ENCODE results near the gene TCF19. TPM values are rescaled to one million over a fixed set of nuclear protein-coding genes. Genes with fewer than 3 reads are reported as not detected.

The TCF19 gene
- total RNA-seq, 3 donors from 2014 or later = 2.3 to 8.5 (median 6.1) TPM

DNA sequence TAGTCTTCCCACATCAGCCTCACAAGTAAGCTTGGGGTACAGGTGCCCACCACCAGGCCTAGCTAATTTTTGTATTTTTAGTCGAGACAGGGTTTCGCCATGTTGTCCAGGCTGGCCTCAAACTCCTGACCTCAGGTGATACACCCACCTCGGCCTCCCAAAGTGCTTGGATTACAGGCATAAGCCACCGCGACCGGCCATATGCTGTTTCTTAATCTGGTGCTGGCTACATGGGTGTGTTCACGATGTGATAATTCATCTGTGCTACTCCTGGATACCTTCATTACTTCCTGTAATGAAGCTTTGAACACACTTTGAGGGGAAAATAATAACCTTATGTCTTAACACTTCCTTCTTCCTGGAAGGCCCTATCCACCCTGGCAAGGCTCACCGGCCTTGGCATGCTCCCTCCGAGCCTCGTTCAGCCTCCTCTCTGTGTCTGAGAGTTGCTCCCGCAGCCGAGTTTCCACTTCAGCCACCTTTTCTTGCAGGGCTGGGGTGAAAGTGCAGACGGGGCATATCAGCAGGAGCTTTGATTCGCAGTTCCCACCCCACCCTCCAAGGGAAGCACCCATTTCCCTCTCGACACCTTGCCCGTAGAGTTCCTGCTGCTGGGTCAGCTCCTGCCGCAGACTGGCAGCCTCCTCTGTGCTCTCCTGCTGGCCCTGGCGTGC, 14.0 kb upstream of the TCF19 start:
- Histone ChIP-seq H3K9me3 (no peaks in the 10 kb centered on the region), H3K36me3 (no peaks in the 10 kb centered on the region), H3K4me1 (no peaks in the 10 kb centered on the region), H3K4me3 (no peak overlapping the region), H3K27ac (peak overlapping the region; percentile 52 to 55), H3K27me3 (no peaks in the 10 kb centered on the region)
- intact Hi-C loops (cut with DNase I; ENCODE audit: low total_unique reads) = no loop called here
- TF ChIP-seq CTCF (IDR thresholded peaks at IDR 0.05) = no peak
- TF ChIP-seq POLR2AphosphoS5 (IDR thresholded peaks at IDR 0.05) = no peak
- no peak for TF ChIP-seq POLR2A (IDR thresholded peaks at IDR 0.05)
- DNase-seq (ENCODE audit: low spot score in 2 of 2) = no peak

- no peaks in the 10 kb centered on the region for H3K4me1 ChIP-seq
- DNase-seq (ENCODE audit: low spot score in 2 of 2) = no peak
- H3K9me3 ChIP-seq = no peaks in the 10 kb centered on the region
- no peak for TF ChIP-seq POLR2A (IDR thresholded peaks at IDR 0.05)
- no peak for TF ChIP-seq POLR2AphosphoS5 (IDR thresholded peaks at IDR 0.05)
- intact Hi-C loops (cut with DNase I; ENCODE audit: low total_unique reads) = no loop called here
- no peak overlapping the region for H3K4me3 ChIP-seq
- H3K27ac ChIP-seq = no peak overlapping the region
- no peaks in the 10 kb centered on the region for H3K27me3 ChIP-seq
- H3K36me3 ChIP-seq = no peaks in the 10 kb centered on the region
Observed at GRCh38 chr6:31144970-31145340, 13.4 kb upstream of the TCF19 start.

- TF ChIP-seq POLR2A (IDR thresholded peaks at IDR 0.05) (no peak), CTCF (IDR thresholded peaks at IDR 0.05) (no peak), POLR2AphosphoS5 (IDR thresholded peaks at IDR 0.05) (no peak)
- intact Hi-C loops (cut with DNase I; ENCODE audit: low total_unique reads) = no loop called here
- H3K4me1 ChIP-seq = no peaks in the 10 kb centered on the region
- H3K9me3 ChIP-seq = no peaks in the 10 kb centered on the region
- H3K27me3 ChIP-seq = no peaks in the 10 kb centered on the region
- no peak overlapping the region for H3K4me3 ChIP-seq
- no peak for DNase-seq (ENCODE audit: low spot score in 2 of 2)
- H3K36me3 ChIP-seq = no peaks in the 10 kb centered on the region
- no peak overlapping the region for H3K27ac ChIP-seq
Observed at GRCh38 chr6:31145386-31145785, 13.0 kb upstream of the TCF19 start.

DNA sequence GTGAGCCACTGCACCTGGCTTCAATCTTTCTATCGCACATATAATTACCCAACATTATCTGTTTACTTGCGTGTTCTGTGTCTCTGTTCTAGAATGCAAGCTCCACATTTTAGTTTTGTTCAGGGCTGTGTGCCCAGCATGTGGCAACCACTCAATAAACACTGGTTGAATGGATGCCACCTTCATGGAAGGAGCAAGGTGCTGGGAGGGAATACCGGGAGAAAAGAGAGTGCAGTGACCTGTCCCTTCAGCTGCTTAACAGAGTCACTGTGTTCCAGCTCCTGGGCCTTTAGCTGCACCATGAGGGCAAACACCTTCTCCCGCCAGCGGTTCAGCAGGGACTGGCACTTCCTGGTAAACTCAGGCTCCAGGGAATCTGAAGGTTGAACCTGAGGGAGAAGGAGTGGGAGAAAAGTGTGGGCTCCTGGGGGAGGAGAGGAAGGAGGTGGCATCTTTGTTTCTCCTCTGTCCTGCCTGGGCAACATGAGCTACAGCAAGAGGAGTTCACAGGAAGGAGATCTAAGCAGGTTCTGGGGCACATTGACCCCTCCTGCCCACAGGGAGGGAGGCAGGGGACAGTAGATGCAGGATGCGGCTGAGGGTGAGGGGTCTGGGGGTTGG, 8.5 kb upstream of the TCF19 start:
- DNase-seq (ENCODE audit: low spot score in 2 of 2) = no peak
- no peaks in the 10 kb centered on the region for H3K27me3 ChIP-seq
- no peaks in the 10 kb centered on the region for H3K36me3 ChIP-seq
- no peak overlapping the region for H3K4me3 ChIP-seq
- H3K4me1 ChIP-seq = no peaks in the 10 kb centered on the region
- intact Hi-C loops (cut with DNase I; ENCODE audit: low total_unique reads) = no loop called here
- TF ChIP-seq POLR2A (IDR thresholded peaks at IDR 0.05) = no peak
- no peak for TF ChIP-seq CTCF (IDR thresholded peaks at IDR 0.05)
- TF ChIP-seq POLR2AphosphoS5 (IDR thresholded peaks at IDR 0.05) = no peak
- H3K9me3 ChIP-seq = no peaks in the 10 kb centered on the region
- H3K27ac ChIP-seq = no peak overlapping the region

DNA sequence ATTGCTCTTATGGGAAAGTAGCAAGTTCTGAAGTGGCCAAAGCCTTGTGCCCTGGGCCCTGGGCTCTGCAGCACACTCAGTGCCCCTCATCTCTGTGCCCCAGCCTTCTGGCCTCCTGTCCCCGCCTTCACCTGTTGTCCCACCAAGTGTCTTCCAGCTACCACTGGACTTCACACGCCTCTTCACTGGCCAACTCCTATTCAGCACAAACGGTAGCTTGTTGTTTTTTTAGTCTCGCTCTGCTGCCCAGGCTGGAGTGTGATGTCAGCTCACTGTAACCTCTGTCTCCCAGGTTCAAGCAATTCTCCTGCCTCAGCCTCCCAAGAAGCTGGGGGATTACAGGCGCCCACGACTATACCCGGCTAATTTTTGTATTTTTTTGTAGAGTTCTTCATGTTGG, 5.6 kb upstream of the TCF19 start:
- no peaks in the 10 kb centered on the region for H3K36me3 ChIP-seq
- DNase-seq (ENCODE audit: low spot score in 2 of 2) = no peak

More for the DNA sequence above, 5.6 kb upstream of the TCF19 start:
- H3K27ac ChIP-seq = no peak overlapping the region
- no peak for TF ChIP-seq CTCF (IDR thresholded peaks at IDR 0.05)
- no peak for TF ChIP-seq POLR2AphosphoS5 (IDR thresholded peaks at IDR 0.05)
- no peak for TF ChIP-seq POLR2A (IDR thresholded peaks at IDR 0.05)
- no peak overlapping the region for H3K4me3 ChIP-seq
- intact Hi-C loops (cut with DNase I; ENCODE audit: low total_unique reads) = no loop called here
- peaks cover 0 to 5% of the 10 kb centered on the region in 2 donors for H3K4me1 ChIP-seq
- H3K9me3 ChIP-seq = no peaks in the 10 kb centered on the region
- H3K27me3 ChIP-seq = no peaks in the 10 kb centered on the region
